ENCODE measurements around the gene TMEM165. TPM values are rescaled to one million over a fixed set of nuclear protein-coding genes. Genes with fewer than 3 reads are reported as not detected.

Gene TMEM165
- total and polyA plus RNA-seq, 2 donors (not counting 3 experiments of a cell fraction or from before 2014, with no cell fraction given), result 144 to 177 TPM

DNA sequence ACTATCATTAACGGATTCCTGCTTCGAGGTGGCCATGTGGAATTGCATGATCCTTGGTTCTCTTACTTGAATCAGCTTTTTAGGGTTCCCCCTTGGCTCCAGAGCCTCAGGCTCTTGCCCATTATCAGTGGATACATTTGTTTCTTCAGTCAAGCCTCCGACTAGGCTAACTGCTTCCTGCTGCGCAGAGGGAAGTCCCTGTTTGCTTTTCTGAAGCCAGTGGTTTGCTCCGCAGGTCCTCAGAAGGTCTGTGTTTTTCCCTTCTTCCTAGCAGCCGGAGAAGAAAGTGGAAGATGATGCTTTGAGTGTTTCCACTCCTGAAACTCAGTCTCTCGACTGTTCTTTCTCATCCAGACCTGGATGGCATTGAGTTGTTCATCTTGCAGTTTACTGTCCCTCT is 29.1 kb upstream of the TMEM165 start:
- Histone ChIP-seq H3K4me3 (replicated peaks in 1 of 3; ENCODE audit: insufficient read depth in 1 of 3, low read depth in 1 of 3, low read length in 3 of 3) (no peak overlapping the region), H2AFZ (ENCODE audit: low read depth, low read length) (no peak overlapping the region), H3K27me3 (ENCODE audit: control insufficient read depth in 2 of 2, insufficient read depth in 2 of 2, low read length in 2 of 2) (no peaks in the 10 kb centered on the region), H3K4me1 (ENCODE audit: control insufficient read depth, extremely low read depth, insufficient read depth, low read length) (peaks cover 10% of the 10 kb centered on the region), H3K4me2 (ENCODE audit: insufficient read depth, low read length) (no peak overlapping the region), H4K20me1 (replicated peaks; ENCODE audit: control insufficient read depth, extremely low read depth, insufficient read depth, low read length) (no peaks in the 10 kb centered on the region), H3K79me2 (ENCODE audit: control insufficient read depth, insufficient read depth, low read length) (no peaks in the 10 kb centered on the region), H3K36me3 (ENCODE audit: control insufficient read depth in 2 of 2, extremely low read depth in 1 of 2, insufficient read depth in 2 of 2, low read length in 2 of 2) (no peaks in the 10 kb centered on the region), H3K9me1 (replicated peaks; ENCODE audit: control insufficient read depth, extremely low read depth, insufficient read depth, low read length) (no peaks in the 10 kb centered on the region), H3K9ac (replicated peaks; ENCODE audit: extremely low read depth, insufficient read depth, low read length) (no peak overlapping the region), H3K9me3 (replicated peaks; ENCODE audit: control insufficient read depth, insufficient read depth, low read length) (no peaks in the 10 kb centered on the region), H3K27ac (ENCODE audit: insufficient read depth, low read depth, low read length) (no peak overlapping the region)
- FAIRE-seq (no peak), DNase-seq (ENCODE audit: low read depth, low spot score) (no peak)
- BruUV-seq (replicated peaks), result no TSS peak
- intact Hi-C loops (cut with micrococcal nuclease) (no loop called here), dilution Hi-C loops (cut with MboI; ENCODE audit: extremely low pct_ligation_motif_present, low sequenced_read_pairs) (no loop called here)
- no peak for TF ChIP-seq GATA2 (IDR thresholded peaks at IDR 0.05; ENCODE audit: insufficient read depth, insufficient read length, low read depth, low read length)
- TF ChIP-seq EZH2 (IDR thresholded peaks at IDR 0.05; ENCODE audit: borderline replicate concordance, low read depth, low read length, severe bottlenecking), result no peak
- TF ChIP-seq, protein P1, sequence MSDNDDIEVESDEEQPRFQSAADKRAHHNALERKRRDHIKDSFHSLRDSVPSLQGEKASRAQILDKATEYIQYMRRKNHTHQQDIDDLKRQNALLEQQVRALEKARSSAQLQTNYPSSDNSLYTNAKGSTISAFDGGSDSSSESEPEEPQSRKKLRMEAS (IDR thresholded peaks at IDR 0.05; ENCODE audit: insufficient read depth, insufficient read length), result no peak
- TF ChIP-seq POLR2A (IDR thresholded peaks at IDR 0.05; ENCODE audit: low read depth, low read length), result no peak
- TF ChIP-seq FOS (IDR thresholded peaks at IDR 0.05; ENCODE audit: borderline replicate concordance, insufficient read depth, low read length), result no peak
- TF ChIP-seq MYC (IDR thresholded peaks at IDR 0.05; ENCODE audit: low read depth, low read length), result no peak
- no peak for TF ChIP-seq POLR2AphosphoS5 (IDR thresholded peaks at IDR 0.05; ENCODE audit: insufficient read depth, low read depth, low read length)
- TF ChIP-seq JUN (IDR thresholded peaks at IDR 0.05; ENCODE audit: borderline replicate concordance, insufficient read depth, insufficient read length, low read depth), result no peak
- TF ChIP-seq, protein P2, sequence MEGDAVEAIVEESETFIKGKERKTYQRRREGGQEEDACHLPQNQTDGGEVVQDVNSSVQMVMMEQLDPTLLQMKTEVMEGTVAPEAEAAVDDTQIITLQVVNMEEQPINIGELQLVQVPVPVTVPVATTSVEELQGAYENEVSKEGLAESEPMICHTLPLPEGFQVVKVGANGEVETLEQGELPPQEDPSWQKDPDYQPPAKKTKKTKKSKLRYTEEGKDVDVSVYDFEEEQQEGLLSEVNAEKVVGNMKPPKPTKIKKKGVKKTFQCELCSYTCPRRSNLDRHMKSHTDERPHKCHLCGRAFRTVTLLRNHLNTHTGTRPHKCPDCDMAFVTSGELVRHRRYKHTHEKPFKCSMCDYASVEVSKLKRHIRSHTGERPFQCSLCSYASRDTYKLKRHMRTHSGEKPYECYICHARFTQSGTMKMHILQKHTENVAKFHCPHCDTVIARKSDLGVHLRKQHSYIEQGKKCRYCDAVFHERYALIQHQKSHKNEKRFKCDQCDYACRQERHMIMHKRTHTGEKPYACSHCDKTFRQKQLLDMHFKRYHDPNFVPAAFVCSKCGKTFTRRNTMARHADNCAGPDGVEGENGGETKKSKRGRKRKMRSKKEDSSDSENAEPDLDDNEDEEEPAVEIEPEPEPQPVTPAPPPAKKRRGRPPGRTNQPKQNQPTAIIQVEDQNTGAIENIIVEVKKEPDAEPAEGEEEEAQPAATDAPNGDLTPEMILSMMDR (IDR thresholded peaks at IDR 0.05; ENCODE audit: extremely low read depth in 1 of 2, insufficient read depth in 1 of 2, low read depth in 1 of 2, low read length in 2 of 2), result no peak
- ChIA-PET CTCF (no interaction called here), POLR2A (no interaction called here)

Measured in endothelial cell of umbilical vein (primary cell).